IMR-90 (cell line): Measurements from ENCODE around the gene ASTN2. TPM values are rescaled to one million over a fixed set of nuclear protein-coding genes. Genes with fewer than 3 reads are reported as not detected.

Experiments
- ATAC-seq: fragments of 200-7000 bp; cut with Tn5 transposase; 2 replicates; pipeline ENCODE4 v1.9.1; 2020; ENCODE audit warnings: low read depth, mild to moderate bottlenecking, moderate library complexity
- BruUV-seq: library from RNA; stranded (reverse); fragments of 400-500 nt; replicated peaks from 2 replicates; lab custom pipeline; 2021; lab: Mats Ljungman, UMichigan
- CTCF ChIA-PET: fragments of 300-600 bp; formaldehyde crosslinking; extraction: SDS; loops from one replicate; lab custom pipeline; 2021; ENCODE audit warnings: antibody characterized with exemption; lab: Yijun Ruan, JAX
- POLR2A ChIA-PET: fragments of 300-600 bp; sonication (Branson Sonifier 250); formaldehyde crosslinking; loops from one replicate; lab custom pipeline; 2022; ENCODE audit warnings: antibody characterized with exemption; ENCODE audit not compliant: unreplicated experiment; lab: Charles Lee
- DNase-seq: peaks from one replicate; pipeline ENCODE4 v3.0.0; 2013
- H2AFZ ChIP-seq: replicated peaks from 2 replicates; pipeline ENCODE3; 2013; ENCODE audit warnings: low read length, mild to moderate bottlenecking; ENCODE audit not compliant: poor library complexity
- H2AK5ac ChIP-seq: 2 replicates; pipeline ENCODE4 v1.6.1; 2013; ENCODE audit warnings: low read depth, low read length, inconsistent platforms
- H2AK9ac ChIP-seq: replicated peaks from 2 replicates; pipeline ENCODE3; 2013; ENCODE audit warnings: mild to moderate bottlenecking, low read depth, low read length, moderate library complexity; ENCODE audit not compliant: poor library complexity
- H2BK120ac ChIP-seq: 2 replicates; pipeline ENCODE4 v1.6.1; 2013; ENCODE audit warnings: low read depth, low read length, inconsistent platforms
- H2BK15ac ChIP-seq: 3 replicates; pipeline ENCODE4 v1.6.1; 2013; ENCODE audit warnings: low read depth, low read length, inconsistent platforms
- H2BK20ac ChIP-seq: 2 replicates; pipeline ENCODE4 v1.6.1; 2013; ENCODE audit warnings: low read depth, mild to moderate bottlenecking, inconsistent platforms, low read length, moderate library complexity
- H2BK5ac ChIP-seq: 2 replicates; pipeline ENCODE4 v1.6.1; 2013; ENCODE audit warnings: mild to moderate bottlenecking, low read depth, low read length, inconsistent platforms; ENCODE audit not compliant: poor library complexity, severe bottlenecking
- H3K14ac ChIP-seq: replicated peaks from 2 replicates; pipeline ENCODE4 v1.6.1; 2013; ENCODE audit warnings: low read depth, low read length, inconsistent platforms
- H3K18ac ChIP-seq: 2 replicates; pipeline ENCODE4 v1.6.1; 2013; ENCODE audit warnings: low read depth, low read length, control low read depth
- H3K23ac ChIP-seq: 2 replicates; pipeline ENCODE4 v1.6.1; 2013; ENCODE audit warnings: low read depth, low read length, inconsistent platforms
- H3K27ac ChIP-seq: 2 replicates; pipeline ENCODE4 v1.5.1; 2013; ENCODE audit warnings: mild to moderate bottlenecking, control low read depth, low read length; ENCODE audit not compliant: insufficient read depth
- H3K27me3 ChIP-seq: 2 replicates; pipeline ENCODE4 v1.6.1; 2013; ENCODE audit warnings: low read length; ENCODE audit not compliant: control insufficient read depth, insufficient read depth
- H3K36me3 ChIP-seq: 2 replicates; pipeline ENCODE4 v1.6.1; 2013; ENCODE audit warnings: low read length, mixed read lengths; ENCODE audit not compliant: control insufficient read depth, insufficient read depth
- H3K4ac ChIP-seq: 2 replicates; pipeline ENCODE4 v1.6.1; 2013; ENCODE audit warnings: low read depth, low read length, inconsistent platforms
- H3K4me1 ChIP-seq: 2 replicates; pipeline ENCODE4 v1.6.1; 2013; ENCODE audit warnings: low read length, mixed read lengths; ENCODE audit not compliant: control insufficient read depth, insufficient read depth
- H3K4me2 ChIP-seq: 2 replicates; pipeline ENCODE4 v1.6.1; 2013; ENCODE audit warnings: low read depth, mild to moderate bottlenecking, control low read depth, low read length, moderate library complexity
- H3K4me3 ChIP-seq: 2 replicates; pipeline ENCODE4 v1.5.1; 2013; ENCODE audit warnings: low read depth, mild to moderate bottlenecking, control low read depth, low read length, moderate library complexity; ENCODE audit not compliant: insufficient read depth
- H3K56ac ChIP-seq: 2 replicates; pipeline ENCODE4 v1.6.1; 2013; ENCODE audit warnings: low read length, inconsistent platforms; ENCODE audit not compliant: insufficient read depth; ENCODE audit errors: extremely low read depth
- H3K79me1 ChIP-seq, 2 experiments: 2 replicates each; pipeline ENCODE4 v1.6.1; 2013; ENCODE audit warnings: low read length in 2 of 2, inconsistent platforms in 1 of 2, low read depth in 1 of 2
- H3K9ac ChIP-seq: 2 replicates; pipeline ENCODE4 v1.6.1; 2013; ENCODE audit warnings: low read depth, low read length, control low read depth
- H3K9me1 ChIP-seq: 2 replicates; pipeline ENCODE4 v1.6.1; 2013; ENCODE audit warnings: low read length, inconsistent platforms; ENCODE audit not compliant: insufficient read depth
- H3K9me3 ChIP-seq: 2 replicates; pipeline ENCODE4 v1.6.1; 2013; ENCODE audit warnings: low read length; ENCODE audit not compliant: control insufficient read depth, insufficient read depth
- H4K20me1 ChIP-seq: 2 replicates; pipeline ENCODE4 v1.6.1; 2013; ENCODE audit warnings: low read length, inconsistent platforms; ENCODE audit not compliant: insufficient read depth
- H4K5ac ChIP-seq: 2 replicates; pipeline ENCODE4 v1.6.1; 2013; ENCODE audit warnings: mild to moderate bottlenecking, low read depth, low read length, control low read depth
- H4K8ac ChIP-seq, 2 experiments: 2 replicates each; pipeline ENCODE4 v1.6.1; 2013; ENCODE audit warnings: low read depth in 2 of 2, low read length in 2 of 2, control low read depth in 1 of 2, inconsistent platforms in 1 of 2
- H4K91ac ChIP-seq: 2 replicates; pipeline ENCODE4 v1.6.1; 2013; ENCODE audit warnings: low read depth, low read length, inconsistent platforms; ENCODE audit not compliant: insufficient read depth
- BHLHE40 ChIP-seq: fragments of 150-350 bp; IDR thresholded peaks from 2 replicates; pipeline ENCODE4 v1.6.1; 2016; ENCODE audit warnings: mild to moderate bottlenecking, low read depth, low read length
- CHD1 ChIP-seq: IDR thresholded peaks from 2 replicates; pipeline ENCODE4 v1.6.1; 2012; ENCODE audit warnings: low read depth, low read length, improper control_type of control experiment
- CTCF ChIP-seq: conservative IDR thresholded peaks from 2 replicates; pipeline ENCODE4 v1.5.1; 2012; ENCODE audit warnings: mild to moderate bottlenecking, low read depth, low read length, improper control_type of control experiment
- FOS ChIP-seq: fragments of 150-350 bp; IDR thresholded peaks from 2 replicates; pipeline ENCODE4 v1.6.1; 2016; ENCODE audit warnings: low read depth, low read length
- MAZ ChIP-seq: IDR thresholded peaks from 2 replicates; pipeline ENCODE4 v1.6.1; 2012; ENCODE audit warnings: low read depth, mild to moderate bottlenecking, low read length, improper control_type of control experiment, moderate library complexity, borderline replicate concordance
- POLR2A ChIP-seq: IDR thresholded peaks from 2 replicates; pipeline ENCODE4 v1.6.1; 2012; ENCODE audit warnings: mild to moderate bottlenecking, low read depth, low read length
- RAD21 ChIP-seq: IDR thresholded peaks from 2 replicates; pipeline ENCODE4 v1.6.1; 2012; ENCODE audit warnings: low read length, improper control_type of control experiment
- RCOR1 ChIP-seq: IDR thresholded peaks from 2 replicates; pipeline ENCODE4 v1.6.1; 2012; ENCODE audit warnings: mild to moderate bottlenecking, low read length, improper control_type of control experiment; ENCODE audit not compliant: insufficient replicate concordance
- RFX5 ChIP-seq: IDR thresholded peaks from 2 replicates; pipeline ENCODE4 v1.8.0; 2012; ENCODE audit warnings: low read depth, mild to moderate bottlenecking, low read length, moderate library complexity
- USF2 ChIP-seq: fragments of 150-350 bp; IDR thresholded peaks from 2 replicates; pipeline ENCODE4 v1.6.1; 2017; ENCODE audit warnings: mild to moderate bottlenecking, antibody characterized with exemption, low read length, low read depth
- WGBS, 2 experiments: methylation state at CpG; one replicate each; pipeline versions ENCODE4 v1.1.5 to v1.1.7; 2013; ENCODE audit warnings: missing lambda C conversion rate in 2 of 2; ENCODE audit not compliant: insufficient read length in 1 of 2; ENCODE audit errors: extremely low coverage in 2 of 2; 5-methylcytosine and 5-hydroxymethylcytosine counted together
- dilution Hi-C: fragments of 300-500 bp; cut with HindIII; formaldehyde crosslinking; loops from one replicate; pipeline ENCODE4 v1.14.3; 2018; ENCODE audit warnings: low sequenced_read_pairs; ENCODE audit not compliant: unreplicated experiment
- in situ Hi-C: fragments of 300-500 bp; cut with MboI; formaldehyde crosslinking; loops from 3 replicates; pipeline ENCODE4 v1.14.3; 2019; ENCODE audit warnings: low sequenced_read_pairs, inconsistent platforms, mixed read lengths
- intact Hi-C: fragments of 100-400 bp; cut with micrococcal nuclease; formaldehyde crosslinking; loops from 2 replicates; pipeline ENCODE4 v1.10.0; 2022
- polyA plus RNA-seq, 3 experiments: library from polyadenylated mRNA; depleted of rRNA; stranded (reverse); fragments of >200 nt; gene quantifications; 2 replicates each; pipeline ENCODE4 v1.2.3, GENCODE V29; 2012; ENCODE audit warnings: low replicate concordance in 1 of 3
- total RNA-seq: library from RNA; depleted of rRNA; stranded (reverse); fragments of >200 nt; gene quantifications from 2 replicates; pipeline ENCODE4 v1.2.3, GENCODE V29; 2012

Gene ASTN2
- total and polyA plus RNA-seq, 2 of the 4 experiments (the other 2 are of a cell fraction) = 3.8 to 6.8 TPM

GRCh38 chr9:116753389-116753788, 661.5 kb downstream of the ASTN2 start:
- H2AFZ ChIP-seq = no peak overlapping the region
- no peak for DNase-seq
- no peaks in the 10 kb centered on the region for H3K9me1 ChIP-seq
- no peak overlapping the region for H3K14ac ChIP-seq
- no peak overlapping the region for H4K8ac ChIP-seq
- H3K4me2 ChIP-seq = no peak overlapping the region
- H3K4ac ChIP-seq = no peak overlapping the region
- no peak overlapping the region for H2AK9ac ChIP-seq
- in situ Hi-C loops = no loop called here
- no peak overlapping the region for H4K91ac ChIP-seq
- no CpG with 5 or more reads among the region's 1 CpG for WGBS, 2 experiments
- no peak overlapping the region for H2BK5ac ChIP-seq
- intact Hi-C loops = no loop called here
- ChIA-PET POLR2A (no interaction called here), CTCF (no interaction called here)
- TF ChIP-seq RCOR1 (no peak), FOS (no peak), RAD21 (no peak), CHD1 (no peak), MAZ (no peak), RFX5 (no peak), BHLHE40 (no peak), CTCF (no peak), POLR2A (no peak), USF2 (no peak)
- no peaks in the 10 kb centered on the region for H3K79me1 ChIP-seq
- ATAC-seq = no peak
- no peak overlapping the region for H4K5ac ChIP-seq
- H3K56ac ChIP-seq = no peak overlapping the region
- H3K9ac ChIP-seq = no peak overlapping the region
- H3K36me3 ChIP-seq = no peaks in the 10 kb centered on the region
- dilution Hi-C loops = no loop called here
- H2BK120ac ChIP-seq = no peak overlapping the region
- H3K4me3 ChIP-seq = no peak overlapping the region
- no peak overlapping the region for H3K23ac ChIP-seq
- H3K9me3 ChIP-seq = no peaks in the 10 kb centered on the region
- no peaks in the 10 kb centered on the region for H4K20me1 ChIP-seq
- H2BK20ac ChIP-seq = no peak overlapping the region
- no peak overlapping the region for H2BK15ac ChIP-seq
- H3K4me1 ChIP-seq = no peaks in the 10 kb centered on the region
- no peak overlapping the region for H3K27ac ChIP-seq
- H2AK5ac ChIP-seq = no peak overlapping the region
- BruUV-seq = no TSS peak
- no peaks in the 10 kb centered on the region for H3K27me3 ChIP-seq
- no peak overlapping the region for H3K18ac ChIP-seq
